T-helper 1 cell treated with Interleukin-12 subunit alpha and Interleukin-12 subunit beta and Interleukin-4 antibody, amounts not matched to agents 30 ng/mL and 1 ng/mL, for 36 hours (primary cell): ENCODE results near the gene CABP7. TPM values are rescaled to one million over a fixed set of nuclear protein-coding genes. Genes with fewer than 3 reads are reported as not detected.

Source experiments
- intact Hi-C: fragments of 100-400 bp; cut with micrococcal nuclease; formaldehyde crosslinking; loops from one replicate; pipeline ENCODE4 v1.15.1; 2024
- total RNA-seq: library from RNA; stranded (reverse); gene quantifications from 2 replicates; pipeline ENCODE4 v1.2.3, GENCODE V29; 2022

CABP7 gene
- total RNA-seq, 1 donor from 2014 or later, result 0.07 TPM

DNA sequence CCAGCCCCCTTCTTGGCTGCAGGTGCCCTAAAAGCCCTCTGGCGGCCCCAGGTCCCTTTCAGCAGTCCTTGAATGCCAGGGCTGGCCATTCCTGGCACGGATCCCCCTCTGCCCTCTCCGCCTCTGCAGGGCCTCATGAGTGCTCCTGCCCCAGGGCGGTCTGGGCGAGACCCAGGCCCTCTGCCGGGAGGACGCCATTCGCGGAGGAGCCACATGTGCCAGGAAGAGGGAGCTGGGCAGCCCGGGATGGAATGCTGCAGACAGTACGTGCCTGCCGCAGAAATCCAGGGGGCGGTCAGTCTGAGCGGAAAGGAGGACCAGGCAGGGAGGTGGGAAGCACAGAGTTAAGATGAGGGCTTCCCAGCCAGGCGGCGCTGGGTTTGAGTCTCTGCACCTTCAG is 2.8 kb downstream of the CABP7 start:
- intact Hi-C loops, result no loop called here

DNA sequence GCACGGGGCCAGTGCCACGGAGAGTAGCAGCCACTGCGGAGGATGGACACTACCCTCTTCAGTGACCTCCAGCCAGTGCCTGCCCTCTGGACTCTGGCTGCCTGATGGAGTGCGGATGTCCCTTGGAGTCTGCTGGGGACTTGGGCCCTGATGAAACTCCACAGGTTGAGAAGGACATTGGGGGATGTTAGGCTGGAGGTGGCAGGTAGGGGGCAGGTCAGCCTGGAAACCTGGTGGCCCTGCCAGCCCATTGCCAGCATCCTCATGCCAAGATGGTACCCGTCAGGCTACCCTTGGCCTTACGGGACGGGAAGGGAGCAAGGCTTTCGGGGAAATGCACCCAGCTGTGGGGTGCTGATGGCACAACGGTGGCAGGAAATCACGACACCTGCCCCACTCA is 4.0 kb downstream of the CABP7 start:
- intact Hi-C loops, result no loop called here

DNA sequence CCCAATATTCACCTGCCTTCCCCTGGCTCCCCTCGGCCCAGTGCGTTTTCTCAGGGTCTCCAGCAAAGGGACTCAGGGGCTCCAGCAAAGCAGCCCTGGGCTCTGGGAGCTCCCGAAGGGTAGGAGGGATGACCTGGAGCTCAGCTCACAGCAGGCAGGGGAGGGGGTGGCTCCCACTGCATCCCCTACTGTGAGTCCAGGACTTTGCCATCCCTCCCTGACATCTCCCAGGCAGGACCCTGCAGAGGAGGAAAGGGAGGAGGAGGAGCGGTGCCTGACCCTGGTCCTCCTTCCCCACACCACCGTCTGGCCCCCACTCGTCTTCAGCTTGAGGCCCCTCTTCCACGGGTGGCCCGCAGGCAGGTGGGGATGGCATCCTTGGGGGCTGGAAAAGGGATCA is 5.0 kb downstream of the CABP7 start:
- intact Hi-C loops, result no loop called here

DNA sequence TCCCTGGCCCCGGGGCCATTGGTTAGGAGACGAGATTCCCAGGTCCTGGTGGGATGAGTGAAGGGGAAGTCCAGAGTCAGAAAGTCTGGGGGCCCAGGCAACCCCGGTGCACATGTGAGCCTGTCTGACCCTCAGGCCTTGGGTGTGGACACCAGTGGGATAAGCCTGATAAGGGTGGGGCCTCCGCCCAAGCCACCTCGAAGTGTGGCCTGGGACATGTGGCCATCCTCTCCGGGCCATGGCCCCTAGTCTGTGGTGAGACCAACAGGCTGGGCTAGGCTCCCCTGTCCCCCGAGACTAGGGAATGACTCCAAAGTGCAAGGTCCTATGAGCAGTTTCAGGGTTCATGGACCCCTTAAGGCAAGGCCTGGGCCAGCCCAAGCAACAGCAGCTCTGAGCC is 6.3 kb downstream of the CABP7 start:
- intact Hi-C loops, result no loop called here

DNA sequence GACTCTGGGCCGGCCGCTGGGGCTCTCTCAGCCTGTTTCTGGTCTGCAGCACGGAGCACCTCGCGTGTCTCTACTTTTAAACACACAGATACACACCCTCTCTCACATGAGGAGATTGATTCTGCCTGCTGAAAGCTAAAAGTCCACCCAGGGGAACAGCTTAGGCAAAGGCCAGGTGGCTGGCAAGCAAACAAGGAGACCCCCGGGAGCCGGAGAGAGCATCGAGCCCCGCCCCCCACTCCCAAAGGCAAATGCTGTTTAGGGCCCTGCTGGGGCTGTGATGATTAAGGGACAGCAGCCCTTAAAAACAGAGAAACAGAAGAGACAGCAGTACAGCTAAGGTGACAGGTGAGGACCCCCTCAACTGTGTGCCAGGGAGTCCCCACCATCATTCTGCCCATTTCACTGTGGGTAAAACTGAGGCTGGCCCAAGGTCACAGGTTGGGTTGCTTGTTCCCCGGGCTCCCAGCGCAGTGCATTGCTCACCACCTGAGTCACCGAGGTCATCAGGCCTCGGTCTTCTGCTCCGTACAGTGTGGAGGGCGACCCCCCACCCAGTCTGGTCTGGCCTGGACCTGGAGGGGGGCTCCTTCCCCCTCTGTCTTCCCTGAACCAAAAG is 6.8 kb downstream of the CABP7 start:
- intact Hi-C loops, result no loop called here

DNA sequence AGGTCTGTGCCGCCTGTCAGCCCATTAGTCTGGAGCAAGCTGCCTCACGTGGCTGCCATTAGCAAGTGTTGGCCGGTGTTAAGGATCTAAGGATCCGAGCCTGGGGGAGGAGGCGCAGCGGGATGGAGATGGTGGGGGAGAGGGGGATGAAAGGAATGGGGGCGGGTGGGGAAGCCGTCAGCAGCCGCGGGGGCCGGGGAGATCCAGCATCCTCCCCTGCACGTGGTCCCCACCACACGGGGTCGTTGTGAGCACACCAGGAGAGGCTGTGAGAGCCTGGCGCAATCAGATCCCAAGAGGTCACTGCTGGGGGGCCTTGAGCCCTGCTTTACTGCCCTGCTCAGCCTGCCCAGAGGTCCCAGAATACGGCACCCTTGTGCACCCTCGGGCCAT is 7.3 kb downstream of the CABP7 start:
- intact Hi-C loops, result no loop called here

DNA sequence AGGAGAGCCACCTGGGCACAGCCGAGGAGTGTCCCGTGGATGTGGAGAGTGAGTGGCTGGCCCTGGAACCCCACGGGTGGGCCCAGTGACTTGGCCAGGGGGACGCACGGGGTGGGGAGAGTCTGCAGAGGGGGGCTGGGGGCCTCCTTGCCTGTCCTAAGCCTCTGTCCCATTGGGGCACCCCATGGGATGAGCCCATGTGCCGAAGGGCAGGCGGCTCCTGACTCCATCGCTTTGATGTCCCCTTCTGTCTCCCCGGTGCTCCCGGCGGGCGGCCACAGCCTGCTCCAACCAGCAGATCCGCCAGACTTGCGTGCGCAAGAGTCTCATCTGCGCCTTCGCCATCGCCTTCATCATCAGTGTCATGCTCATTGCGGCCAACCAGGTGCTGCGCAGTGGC is 9.4 kb downstream of the CABP7 start:
- intact Hi-C loops, result no loop called here

DNA sequence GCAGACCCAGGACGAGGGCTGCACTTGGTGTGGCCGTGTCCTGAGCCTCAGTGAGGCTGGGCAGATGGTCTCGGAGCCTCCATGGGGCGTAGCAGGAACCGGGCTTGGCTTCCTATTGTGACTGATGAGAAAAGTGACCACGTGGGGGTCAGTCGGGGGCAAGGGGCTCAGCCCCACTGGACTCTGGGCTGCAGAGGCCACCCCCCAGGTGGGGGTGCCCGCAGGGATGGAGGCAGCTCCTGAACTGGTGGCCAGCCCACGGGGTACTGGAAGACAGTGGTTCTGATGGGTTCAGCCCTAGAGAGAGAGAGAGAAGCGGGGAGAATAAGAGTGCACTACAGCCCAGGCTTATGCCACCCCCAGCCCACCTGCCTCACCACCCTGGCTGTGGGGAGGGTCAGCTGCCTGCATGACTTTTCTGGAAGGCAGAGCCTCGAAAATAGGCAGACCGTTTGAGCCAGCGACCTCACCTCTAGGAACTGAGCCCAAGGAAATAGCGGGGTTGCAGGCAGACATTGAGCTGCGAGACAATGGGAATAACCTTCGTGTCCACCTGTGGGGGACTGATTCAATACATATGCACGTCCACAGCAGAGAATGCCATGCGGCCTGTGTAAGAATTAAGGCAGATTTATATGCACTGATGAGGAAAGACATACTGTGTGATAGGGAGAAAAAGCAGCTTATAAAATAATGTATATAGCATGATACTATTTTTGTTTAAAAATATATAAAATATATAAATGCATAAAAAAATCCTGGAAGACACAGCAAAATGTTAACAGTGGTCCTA is 11.5 kb downstream of the CABP7 start:
- intact Hi-C loops, result no loop called here

DNA sequence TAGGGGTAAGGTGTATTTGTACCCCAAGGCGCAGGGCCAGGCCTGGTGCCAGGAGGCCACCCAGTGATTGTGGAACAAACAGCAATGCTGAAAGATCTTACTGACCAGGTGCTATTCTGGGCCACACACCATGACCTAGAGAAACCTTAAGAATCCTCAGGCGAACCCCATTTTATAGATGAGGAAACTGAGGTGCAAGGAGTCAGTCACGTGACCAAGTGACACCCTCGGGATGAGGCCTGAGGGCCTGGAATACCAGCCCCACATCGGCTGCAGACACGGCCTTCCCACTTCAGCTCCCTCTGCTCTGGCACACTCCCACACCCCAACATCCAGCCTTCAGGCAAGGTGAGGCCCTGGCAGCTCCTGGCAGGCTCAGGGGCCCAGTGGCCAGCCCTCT is 13.1 kb downstream of the CABP7 start:
- intact Hi-C loops, result no loop called here

DNA sequence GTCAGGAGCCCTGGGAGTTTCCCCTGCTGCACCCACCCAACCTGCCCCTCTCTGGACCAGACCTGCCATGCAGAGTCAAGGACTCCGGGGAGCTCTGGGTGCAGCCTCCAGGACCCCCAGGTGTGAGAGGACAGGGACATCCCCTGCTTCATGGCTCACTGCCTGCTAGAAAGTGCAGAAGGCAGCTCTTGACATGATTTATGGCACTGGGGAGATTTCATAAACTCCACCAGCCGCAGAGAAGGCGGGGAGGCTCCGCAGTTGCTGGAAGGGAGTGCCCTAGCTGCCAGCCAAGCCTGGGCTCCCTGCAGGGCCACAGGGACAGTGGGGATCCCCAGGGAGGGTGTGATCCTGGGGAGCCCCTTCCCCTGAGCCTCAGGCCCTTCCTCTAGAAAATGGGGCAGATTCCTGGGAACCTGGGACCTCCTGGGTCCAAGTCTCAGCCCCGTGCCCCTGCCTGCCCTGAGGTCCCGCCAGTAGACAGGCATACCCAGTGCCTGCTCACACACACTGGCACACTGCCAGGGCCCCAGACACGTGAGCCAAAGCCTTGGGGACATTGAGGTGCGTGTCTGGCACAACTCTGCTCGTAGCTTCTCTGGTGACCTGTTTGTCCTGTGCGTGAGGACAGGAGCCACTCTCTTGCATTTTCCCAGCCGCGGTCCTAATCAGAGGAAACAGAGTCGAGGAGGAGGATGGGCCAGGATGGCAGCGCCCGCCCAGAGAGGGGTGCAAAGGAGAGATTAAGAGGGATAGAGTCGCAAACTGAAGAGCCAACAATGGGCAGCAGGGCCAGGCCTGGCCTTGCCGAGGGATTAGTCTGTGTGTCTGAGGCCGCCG is 13.8 kb downstream of the CABP7 start:
- intact Hi-C loops, result no loop called here

DNA sequence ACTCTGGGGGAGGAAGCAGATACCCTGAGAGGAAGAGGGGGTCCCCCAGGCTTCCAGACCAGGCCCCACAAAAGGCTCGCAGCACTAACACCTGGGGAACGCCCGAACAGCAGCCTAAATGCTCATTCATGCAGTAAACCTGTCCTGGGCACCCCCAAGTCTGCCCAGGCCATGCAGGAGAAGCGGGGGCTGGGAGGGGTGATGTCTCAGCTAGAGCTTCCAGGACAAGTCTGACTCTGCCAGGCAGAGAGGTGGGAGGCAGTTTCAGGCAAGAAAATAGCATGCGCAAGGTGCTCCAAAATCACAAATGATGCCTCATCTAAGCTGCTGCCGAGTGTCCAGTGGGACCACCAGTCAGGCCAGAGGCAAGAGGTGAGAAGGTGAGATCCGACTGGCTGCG is 14.6 kb downstream of the CABP7 start:
- intact Hi-C loops, result no loop called here

DNA sequence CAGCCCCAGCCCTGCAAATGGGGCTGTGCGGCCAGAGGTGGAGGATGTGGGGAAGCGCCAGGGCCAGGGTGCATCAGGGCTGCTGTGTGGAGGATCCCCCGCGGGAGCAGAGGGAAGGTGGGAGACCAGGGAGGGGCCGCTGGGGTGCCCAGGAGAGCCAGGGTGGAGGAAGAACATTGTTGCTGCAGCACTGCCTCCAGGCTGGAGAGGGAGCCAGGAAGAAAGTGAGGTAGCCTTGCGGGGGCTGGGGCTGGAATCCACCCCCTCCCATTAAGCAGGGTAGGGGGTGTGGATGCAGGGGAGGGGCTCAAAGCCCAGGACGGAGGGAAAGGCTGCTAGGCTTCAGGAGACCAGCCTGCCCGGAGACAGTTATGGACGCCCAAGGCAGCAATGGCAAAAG is 15.0 kb downstream of the CABP7 start:
- intact Hi-C loops, result no loop called here

DNA sequence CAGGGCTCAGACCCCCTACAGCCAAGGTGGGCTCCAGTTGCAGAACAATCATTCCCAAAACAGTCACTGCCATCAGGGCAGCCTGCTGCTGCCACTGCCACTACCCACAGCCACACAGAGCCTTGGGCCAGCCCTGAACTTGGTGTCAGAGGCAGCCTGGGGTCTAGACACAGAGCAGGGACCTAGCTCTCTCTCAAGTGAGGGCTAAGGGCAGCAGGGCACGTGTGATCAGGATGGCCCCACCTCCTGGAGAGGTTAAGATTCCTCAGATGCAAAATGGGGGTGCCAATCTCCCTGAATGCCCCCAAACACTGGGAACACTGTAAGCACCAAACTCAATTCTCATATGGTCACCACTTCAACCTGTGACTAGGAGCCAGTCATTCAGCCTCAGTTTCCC is 15.6 kb downstream of the CABP7 start:
- intact Hi-C loops, result no loop called here

DNA sequence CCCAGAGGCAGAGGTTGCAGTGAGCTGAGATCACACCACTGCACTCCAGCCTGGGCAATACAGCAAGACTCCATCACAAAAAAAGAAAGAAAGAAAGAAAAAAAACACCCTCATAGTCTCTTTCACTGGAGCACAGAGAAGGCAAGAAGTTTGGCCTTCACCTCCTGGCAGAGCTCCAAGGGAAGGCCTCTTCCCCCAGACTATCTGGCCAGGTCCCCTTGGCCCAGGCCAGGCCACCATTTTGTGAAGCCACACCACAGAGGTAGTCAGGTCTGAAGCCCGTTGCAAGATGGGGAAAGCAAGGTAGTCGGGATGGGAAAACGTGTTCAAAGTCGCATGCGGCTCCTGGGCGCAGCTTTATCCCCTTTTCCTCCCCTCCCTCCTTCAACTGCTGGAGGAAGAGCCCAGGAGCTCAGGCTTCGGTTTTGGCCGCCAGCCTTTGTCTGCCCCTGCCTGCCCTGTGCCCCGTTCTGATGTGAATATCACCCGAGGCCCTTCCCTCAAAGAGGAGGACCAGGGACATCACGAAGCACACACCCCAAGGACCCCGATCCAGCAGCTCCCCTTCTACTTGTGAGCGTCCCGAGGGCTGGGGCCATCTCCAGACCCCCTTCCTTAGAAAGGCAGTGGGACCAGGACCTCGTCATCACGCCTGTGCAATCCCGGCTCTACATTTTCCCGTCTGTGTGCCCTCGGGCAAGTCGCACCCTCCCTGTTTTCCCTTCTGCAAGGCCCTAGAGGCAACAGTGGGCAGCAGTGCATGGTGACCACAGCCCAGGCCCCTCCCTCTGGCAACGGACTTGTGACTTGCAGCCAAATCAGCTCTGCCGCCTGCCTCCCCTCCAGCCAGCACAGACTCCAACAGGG is 17.7 kb downstream of the CABP7 start:
- intact Hi-C loops, result no loop called here

DNA sequence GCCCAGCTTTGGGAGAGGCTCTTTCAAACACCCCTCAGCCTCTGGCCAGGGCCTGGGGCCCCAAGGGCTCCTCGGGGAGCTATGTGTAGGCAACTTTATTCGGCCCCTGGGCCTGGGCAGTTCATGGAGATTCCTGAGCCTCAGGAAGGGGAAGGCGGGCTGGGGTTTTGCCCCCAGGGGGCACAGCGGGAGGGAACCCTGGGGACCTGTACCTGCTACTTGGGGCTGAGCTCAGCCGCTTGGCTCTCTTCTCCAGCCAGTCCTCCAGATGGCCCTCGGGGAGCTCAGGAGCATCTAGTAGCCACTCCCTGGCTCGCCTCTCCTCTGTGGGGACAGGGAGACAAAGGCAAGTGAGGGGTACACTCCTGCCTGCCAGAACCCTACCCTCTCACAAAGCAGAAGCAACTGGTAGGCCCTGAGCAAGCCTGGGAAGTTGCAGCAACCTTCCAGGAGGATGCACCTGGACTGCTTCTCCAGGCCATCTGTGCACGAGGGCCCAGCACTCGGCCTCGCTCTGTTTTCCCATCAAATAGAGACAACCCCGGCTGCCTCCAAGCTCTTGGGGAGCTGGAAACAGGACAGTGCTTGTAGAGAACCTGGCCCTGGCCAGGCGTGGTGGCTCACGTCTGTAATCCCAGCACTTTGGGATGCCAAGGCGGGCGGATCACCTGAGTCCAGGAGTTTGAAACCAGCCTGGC is 18.5 kb downstream of the CABP7 start:
- intact Hi-C loops, result no loop called here

DNA sequence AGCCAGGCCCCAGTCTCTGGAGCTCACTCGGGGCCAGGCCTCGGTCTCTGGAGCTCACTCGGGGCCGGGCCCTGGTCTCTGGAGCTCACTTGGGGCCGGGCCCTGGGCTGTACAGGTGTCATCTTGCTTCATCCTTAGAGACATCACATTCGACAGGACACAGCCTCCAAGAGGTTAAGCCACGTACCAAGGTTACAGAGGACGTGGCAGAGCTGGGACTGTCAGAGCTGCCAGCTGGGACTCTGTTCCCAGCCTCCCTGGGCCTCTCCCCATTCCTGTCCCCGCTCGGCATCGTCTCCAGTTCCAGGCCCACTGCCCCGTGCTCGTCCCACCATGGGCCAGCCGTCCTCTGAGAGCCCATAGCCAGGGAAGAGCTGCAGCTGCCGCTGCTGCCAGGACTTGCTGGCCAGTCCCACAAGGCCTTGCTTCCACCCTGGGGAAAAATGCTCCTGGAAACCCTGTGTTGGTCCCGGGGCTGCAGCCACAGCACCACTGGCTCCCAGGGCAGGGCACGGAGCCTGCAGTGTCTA is 19.6 kb downstream of the CABP7 start:
- intact Hi-C loops, result no loop called here

DNA sequence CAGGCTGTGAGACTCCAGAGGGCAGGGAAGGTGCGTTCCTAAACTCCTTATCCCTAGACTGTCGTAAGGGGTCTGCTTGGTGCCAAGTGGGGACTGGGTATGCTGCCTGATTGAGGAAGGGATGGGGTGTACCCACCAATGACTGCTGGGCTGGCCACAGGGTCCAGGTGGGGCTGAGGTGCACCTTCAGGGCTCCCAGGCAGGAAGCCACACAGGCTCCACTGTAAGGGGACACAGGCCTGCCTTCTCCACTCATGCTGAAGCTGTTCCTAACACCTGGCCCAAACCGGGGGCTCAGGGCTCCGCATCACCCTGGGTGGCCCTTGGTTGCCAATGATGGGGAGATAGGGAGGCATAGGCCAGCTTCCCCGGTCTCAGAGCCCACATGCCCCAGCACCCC is 20.4 kb downstream of the CABP7 start:
- intact Hi-C loops, result no loop called here

DNA sequence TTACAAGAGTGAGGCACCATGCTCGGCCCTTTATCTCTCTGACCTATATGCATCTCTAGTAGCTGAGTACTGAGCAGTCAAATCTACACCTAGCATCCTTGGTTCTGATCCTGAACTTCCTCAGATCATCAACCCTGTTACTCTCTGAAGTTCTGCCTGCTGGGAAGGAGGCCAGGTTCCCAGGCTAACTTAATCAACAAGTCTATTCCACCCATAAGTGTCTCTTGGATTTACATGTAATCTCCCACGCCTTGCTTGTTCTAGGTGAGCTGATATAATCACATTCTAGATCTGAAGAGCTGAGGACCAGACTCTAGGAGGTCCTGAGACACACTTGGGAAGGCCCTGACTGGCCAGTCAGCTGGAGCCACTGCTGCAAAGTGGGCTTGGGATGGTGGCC is 22.1 kb downstream of the CABP7 start:
- intact Hi-C loops, result no loop called here

DNA sequence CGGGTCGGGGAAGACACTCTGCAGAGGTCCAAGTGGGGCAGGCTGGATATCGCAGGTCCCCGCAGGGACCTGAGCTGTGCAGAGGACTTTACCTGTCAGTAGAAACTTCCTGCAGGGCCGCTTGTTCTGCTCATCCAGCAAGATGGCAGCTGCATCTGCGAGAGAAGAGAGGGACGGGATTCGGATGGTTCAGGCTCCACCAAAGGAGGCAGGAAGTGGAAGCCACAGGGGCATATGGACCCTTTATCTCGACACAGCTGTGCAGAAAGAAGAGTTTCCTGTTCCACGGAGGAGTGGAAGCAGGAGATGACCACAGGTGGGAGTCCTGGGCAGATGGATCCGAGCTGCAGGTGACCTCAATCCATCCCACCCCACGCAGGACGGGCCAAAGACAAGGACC is 22.5 kb downstream of the CABP7 start:
- intact Hi-C loops, result no loop called here

DNA sequence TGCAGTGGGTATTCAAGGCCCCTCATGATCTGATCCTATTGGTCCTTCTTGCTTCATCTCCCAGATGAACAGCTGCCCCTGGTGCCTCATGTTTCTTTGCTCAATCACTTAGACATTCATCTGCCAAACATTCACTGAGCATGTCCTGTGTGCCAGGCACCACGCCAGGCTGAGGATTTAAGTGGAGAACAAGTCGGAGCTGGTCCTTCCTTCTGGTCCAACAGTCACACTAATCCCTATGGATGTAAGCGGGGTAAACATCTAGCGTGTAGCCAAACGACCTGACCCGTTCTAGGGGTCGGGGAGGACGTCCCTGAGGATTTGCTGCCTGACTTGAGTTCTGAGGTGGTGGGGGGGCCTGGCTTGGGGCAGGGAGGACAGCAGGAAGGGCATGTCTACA is 25.1 kb downstream of the CABP7 start:
- intact Hi-C loops, result no loop called here

DNA sequence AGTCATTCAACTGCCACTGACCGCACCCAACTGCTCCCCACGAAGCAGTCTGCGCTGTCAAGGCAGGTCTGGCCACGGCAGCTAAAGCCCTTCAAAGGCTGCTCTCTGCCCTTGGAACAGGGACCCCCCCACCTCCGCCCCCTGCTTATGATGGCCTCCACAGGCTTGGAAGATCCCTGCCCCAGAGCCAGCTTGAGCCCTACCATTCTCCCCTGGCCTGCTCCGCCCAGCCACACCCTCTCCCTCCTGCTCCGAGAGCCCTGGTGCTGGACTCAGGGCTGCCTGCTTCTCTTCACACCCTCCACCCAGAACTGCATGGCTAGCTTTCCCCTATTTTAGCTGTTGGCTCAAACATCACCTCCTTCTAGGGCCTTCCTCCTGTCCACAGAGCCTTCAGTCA is 28.0 kb downstream of the CABP7 start:
- intact Hi-C loops, result no loop called here
